HG03342 (cell line): ENCODE measurements around the gene FZR1.
A peak's percentile ranks its signal among the peaks of the same experiment; 100 is the strongest.
"Not testable (repeated sequence)": the region's sequence is repeated elsewhere in the genome, so short reads cannot be mapped to it uniquely, and the experiment has no call there.

Experiments
- ATAC-seq: cut with Tn5 transposase; IDR thresholded peaks from one replicate; pipeline ENCODE4 v1.9.1; 2021; ENCODE audit warnings: mild to moderate bottlenecking, moderate library complexity; ENCODE audit not compliant: unreplicated experiment

FZR1 gene

DNA sequence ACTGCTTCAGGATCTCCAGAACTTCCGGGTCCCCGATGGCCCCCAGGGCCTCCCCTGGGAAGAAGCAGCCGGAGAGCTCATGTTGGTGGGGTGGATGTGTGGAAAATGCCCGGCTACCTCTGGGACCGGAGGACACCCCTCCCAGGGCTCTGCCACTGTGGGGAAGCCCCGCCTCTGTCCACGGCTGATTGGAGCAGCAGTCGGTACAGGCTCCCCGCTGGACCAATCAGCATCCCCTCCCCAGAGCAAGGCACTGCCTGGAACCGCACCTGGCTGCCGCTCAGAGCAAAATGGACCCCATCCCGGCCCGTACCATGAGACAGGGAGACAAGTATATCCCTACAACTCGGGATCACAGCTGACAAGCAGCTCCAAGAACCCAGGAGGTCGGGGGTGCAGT is 12.1 kb upstream of the FZR1 start:
- no peak for ATAC-seq

DNA sequence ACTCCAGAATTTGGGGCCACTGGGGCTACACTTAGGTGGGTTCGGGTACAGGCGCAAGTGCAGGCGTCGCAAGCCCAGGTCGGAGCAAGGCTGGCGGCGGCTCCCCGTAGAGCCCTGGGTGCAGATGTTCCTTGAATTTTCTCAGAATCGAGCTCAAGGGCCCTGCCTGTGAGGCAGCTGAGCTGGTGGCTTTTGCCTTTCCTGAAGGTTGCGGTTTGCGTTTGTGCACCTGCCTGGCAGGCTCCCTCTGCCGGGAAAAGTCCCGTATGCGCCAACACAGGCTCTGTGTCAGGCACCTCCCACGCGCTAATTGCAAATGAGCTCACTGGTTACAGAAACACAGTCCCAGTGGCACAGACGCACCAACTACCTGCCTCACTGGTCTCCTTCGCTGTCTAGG is 11.6 kb upstream of the FZR1 start:
- no peak for ATAC-seq

DNA sequence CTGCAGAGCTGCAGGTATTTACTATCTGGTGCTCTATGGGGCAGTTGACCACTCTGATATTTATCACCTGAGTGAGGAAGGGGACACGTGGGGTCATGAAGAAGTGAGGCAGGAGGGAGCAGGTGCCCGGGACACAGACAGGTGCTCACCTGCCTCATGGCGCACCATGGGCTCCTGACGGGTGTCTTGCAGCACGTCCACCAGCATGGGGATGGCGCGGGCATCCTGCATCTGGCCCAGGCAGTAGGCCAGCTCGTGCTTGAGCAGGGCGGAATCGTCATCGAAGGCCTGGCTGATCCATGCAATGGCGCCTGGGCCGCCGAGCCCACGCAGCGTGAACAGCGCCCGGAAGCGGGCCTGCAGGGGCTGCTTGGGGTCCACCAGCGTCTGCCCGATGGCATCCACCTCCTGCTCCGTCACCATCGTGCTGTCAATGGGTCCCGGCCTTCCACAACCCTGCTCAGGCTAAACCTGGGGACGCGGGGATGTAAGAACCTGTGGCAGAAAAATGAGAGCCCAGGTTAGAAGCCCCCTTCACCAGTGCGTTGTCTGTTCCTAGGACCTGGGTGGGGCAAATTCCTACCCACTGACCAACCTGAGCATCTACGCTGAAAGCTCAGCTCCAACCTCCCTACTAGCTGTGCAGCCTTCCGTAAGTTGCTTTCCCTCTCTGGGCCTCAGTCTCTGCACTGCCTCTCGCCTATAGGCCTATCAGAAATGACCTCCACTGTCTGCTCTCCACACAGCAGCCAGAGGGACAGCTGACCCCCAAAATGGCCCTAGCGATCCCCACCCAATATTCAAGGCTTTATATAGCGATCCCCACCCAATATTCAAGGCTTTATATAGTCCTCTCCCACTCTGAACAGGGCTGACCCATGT is 9.5 kb upstream of the FZR1 start:
- no peak for ATAC-seq

DNA sequence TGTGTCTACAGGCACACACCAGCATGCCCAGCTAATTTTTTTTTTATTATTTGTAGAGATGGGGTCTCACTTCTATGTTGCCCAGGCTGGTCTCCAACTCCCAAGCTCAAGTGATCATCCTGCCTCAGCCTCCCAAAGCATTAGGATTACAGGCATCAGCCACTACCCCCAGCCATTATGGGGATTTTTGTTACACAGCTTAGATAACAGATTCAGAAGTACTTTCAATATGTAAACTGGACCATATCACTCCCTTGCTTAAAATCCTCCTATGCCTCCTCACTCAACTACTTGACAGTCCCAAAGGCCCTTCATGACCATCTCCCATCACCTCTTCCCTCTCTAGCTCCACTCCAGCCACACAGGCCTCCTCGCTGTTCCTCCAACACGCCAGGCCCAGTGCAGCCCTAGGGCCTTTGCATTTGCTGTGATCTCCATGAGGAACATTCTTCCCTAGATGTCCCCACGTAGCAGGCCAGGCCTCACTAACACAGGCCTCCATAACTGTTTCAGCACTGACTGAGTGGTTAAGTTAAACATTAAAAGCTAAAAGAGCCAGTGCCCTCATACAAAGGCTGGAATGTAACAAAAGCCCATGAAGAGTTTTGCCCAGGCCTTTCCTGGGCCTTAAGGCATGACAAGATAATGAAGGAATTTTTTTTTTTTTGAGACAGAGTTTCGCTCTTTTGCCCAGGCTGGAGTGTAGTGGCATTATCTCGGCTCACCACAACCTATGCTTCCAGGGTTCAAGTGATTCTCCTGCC is 8.2 kb upstream of the FZR1 start:
- ATAC-seq = no peak

DNA sequence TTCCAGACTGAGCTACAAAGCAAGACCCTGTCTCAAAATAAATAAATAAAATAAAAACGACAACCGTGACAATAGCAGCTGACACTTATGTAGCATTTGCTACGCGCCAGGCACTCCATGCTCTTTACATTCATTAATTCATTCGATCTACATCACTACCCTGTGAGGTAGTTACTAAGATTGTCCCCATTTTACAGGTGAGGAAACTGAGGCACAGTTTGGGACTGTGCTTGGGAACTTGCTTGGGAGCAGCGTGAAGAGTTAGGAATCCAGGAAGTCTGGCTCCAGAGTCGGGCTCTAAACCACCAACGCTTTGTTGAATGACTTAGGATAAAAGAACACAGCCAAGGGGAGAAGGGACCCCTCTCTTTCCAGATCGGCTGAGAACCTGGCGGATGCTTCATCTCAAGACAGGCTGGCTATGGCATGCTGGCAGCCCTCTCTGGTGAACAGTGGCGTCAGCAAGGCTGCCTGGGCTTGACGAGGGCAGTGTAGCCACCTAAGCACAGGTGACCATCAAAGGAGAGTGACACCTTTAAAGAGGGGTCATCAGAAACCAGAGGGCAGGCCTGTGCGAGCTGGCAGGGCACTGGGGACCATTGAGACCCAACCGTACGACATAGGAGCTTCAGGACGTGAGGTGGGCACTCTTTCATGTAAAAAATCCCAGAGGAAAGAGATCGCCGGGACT is 6.2 kb upstream of the FZR1 start:
- ATAC-seq = no peak

DNA sequence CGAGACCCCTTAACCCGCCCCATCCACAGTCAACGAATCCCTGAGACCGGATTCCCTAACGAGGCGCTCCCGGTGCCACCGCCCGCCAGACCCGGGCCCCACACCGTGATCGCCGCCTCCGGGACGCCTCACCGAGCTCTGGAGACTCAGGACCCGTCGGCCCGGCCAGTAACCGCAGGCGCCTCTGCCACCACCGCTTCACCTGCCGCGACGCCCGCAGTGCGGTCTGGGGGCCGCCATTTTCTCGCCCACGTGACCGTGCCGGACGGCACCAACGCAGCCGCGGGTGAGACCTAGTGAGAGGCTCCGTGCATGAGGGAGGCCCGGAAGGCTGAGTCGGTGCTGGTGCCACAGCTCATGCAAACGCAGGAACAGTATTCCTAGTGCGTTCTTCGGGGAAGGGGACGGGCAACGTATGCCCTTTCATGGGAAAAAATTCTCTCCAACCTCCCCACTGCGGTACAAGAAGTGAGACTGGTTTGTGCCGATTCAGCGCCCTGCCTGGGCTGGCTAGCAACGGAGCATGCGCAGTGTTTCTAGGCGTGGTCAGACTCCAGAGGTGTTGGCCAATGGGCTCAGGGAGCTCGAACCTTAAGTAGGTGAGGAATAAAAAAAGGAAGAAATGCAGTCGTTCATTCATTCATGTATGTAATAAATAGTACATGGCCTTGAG is 5.5 kb upstream of the FZR1 start, which contains the start of gene DOHH:
TSS of gene DOHH (minus strand) at position 246 of the 673 bp plus-strand sequence. CDS start 3,860 bp downstream, outside the sequence.
- peak; percentile 74 for ATAC-seq

DNA sequence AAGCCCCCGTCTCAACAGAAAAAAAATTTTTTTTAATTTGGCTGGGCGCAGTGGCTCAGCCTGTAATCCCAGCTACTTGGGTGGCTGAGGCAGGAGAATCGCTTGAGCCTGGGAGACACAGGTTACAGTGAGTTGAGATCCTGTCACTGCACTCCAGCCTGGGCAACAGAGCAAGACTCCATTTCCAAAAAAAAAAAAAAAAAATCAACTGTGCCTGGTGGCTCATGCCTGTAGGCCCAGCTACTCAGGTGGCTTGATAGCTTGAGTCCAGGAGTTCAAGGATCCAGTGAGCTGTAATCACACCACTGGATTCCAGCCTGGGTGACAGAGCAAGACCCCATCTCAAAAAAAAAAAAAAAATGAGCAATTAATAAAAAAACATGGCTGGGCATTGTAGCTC is 4.3 kb upstream of the FZR1 start:
- ATAC-seq = no peak

DNA sequence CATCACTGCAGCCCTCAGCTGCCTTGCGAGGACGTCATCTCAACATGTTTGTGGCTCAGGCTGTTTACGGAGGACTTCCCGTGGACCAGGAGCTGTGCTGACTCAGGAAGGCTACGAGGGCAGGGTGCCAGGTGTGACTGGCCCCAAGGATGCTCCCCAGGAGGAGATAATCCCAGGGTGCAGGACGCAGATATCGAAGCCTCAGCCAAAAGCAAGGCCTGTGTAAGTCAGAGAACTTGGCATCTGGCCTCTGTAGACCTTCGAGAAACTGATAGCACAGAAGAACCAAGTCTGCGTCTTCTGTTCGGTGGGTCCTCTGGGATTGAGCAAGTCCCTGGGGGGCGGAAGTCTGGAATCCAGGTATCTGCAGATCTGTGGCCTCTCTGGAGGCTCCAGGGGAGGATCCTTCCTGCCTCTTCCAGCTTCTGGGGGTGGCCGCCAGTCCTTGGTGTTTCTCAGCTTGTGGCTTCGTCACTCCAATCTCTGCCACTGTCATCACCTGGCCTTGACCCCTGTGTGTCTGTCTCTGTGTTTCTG is 3.0 kb upstream of the FZR1 start:
- ATAC-seq = no peak

DNA sequence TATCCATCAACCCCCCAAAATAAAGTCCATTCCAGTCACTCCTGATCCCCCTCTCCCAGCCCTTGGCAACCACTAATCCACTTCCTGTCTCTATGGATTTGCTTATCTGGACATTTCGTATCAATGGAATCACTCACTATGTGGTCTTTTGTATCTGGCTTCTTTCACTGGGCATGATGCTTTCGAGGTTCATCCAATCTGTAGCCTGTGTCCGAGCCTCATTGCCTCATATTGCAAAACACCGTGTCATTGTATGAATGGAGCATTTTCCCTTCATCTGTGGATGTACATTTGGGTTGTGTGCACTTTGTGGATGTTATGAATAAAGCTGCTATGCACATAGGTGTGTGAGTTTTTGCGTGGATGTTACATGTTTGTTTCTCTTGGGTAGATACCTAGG is 1.4 kb upstream of the FZR1 start:
- no peak for ATAC-seq

DNA sequence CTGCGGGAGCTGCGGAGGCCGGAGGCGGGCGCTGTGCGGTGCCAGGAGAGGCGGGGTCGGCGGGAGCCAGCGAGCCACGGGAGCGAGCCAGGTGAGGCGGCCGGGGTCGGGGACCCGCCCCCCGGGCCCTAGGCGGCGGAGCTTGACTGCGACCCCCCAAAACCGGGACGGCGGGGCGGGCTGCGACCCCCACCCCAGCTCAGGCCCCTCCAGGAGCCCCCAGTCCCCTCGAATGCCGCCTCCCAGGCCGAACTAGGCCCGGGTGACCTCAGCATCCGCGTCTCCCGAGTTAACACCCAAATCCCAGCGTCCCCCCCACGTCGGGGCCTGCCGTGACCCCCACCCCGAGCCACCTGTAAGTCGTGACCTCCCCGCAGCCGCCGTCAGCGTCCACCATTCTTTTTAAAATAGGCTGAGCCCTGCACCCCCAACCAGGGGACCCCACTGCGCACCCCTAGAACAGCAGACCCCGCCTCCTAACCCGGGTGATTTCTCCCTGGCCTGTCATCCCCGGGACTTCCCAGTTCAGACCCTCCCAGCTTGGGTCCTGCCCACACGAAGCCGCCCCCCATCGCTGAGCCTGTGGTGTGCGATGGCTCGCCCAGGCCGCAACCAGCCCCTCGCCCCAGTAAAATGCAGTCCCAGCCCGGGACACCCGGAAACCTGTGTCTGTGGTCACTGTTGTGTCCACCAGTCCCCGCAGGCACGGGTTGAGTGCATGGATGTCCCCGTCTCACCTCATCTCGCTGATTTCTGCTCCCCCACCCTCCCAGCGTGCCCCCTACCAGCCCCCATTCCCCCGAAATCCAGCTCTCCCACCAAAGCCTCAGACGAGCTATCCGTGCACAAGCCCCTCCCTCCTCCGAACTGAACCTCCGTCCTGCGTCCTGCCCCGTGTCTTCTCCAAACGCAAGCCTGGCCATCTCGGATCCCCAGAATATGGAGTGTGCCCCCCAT is 551 bp downstream of the FZR1 start:
- ATAC-seq = peak; percentile 12

DNA sequence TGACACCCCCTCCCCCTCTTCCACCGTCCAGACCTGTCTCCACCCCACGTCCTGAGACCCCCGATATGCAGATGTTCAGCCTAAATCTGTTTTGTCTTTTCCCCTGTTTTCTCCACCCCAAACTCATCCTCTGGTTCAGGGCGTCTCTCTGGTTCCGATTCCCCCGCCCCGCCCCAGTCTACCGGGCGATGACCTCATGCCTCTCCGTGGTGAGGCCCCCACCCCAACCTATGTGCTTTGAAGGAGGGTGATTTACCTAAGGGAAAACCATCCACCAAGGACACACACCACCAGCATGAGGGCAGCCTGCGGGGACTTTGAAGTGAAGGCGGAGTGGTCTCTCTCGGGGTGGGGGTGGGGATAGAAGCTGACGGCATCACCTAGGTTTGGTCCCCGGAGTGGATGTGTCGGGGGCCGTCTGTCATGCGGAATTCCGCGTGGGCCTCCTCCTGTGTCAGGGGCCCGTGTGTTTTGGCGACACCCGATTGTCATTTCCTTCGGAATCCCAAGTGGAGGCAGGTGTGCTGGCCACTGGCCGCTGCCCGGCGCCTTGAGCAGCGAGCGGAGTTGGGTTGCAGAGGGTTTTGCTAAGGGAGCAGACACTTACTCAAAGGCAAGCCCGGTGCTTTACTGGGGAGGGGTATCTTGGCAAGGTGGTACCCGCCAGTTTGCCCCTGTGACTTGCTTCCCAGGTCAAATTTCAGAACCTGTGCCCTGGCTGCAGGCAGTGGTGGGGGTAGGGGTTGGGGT is 1.4 kb downstream of the FZR1 start:
- no peak for ATAC-seq

DNA sequence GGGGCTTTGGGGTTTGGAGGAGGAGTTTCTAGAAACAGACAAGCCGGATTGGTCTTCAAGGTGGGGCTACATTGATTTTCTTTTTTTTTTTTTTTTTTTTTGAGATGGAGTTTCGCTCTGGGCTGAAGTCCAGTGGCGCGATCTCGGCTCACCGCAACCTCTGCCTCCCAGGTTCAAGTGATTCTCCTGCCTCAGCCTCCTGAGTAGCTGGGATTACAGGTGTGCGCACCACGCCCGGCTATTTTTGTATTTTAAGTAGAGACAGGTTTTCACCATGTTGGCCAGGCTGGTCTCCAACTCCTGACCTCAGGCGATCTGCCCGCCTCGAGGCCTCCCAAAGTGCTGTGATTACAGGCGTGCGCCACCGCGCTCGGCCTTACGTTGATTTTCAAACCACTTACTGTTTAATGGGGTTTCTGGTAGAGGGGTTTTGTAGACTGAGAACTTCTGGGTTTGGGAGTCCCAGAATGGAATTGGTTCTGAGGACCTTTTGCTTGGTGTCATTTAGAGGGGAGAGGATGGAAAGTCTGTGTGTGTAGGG is 2.1 kb downstream of the FZR1 start:
- ATAC-seq = not testable (repeated sequence)

DNA sequence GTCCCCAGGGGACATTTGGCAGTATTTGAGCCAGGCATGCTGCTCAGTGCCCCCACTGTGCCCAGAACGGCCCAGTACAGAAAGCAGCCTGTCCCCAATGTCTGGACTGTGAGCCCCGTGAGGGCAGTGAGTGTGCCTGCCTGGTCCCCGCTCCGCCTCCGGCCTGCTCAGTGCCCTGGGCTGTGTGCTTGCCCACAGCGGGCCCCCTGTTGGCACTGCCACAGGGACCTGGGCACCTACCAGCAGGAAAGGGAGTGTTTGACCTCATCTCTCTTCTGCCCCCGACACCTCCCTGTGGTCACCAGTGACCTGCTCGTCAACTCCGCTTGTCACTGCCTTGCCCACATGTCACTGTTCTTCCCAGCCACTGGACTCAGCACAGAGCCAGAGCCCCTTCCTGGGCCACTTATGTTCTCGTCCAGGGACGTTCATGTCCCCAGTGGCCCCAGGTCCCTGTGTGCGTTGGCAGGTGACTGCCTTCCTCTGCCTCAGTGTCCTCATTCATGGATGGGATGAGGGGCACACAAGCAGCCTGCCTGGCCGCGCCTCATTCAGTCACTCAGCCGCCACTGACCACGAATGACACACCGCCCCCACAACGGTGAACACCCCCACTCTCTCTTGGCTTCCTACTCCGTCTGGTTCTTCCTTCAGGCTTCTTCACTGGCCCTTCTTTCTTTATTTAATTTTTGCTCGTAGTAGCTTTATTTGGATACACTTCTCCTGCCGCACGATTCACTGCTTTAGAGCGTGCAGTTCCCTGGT is 2.8 kb downstream of the FZR1 start:
- ATAC-seq = no peak

DNA sequence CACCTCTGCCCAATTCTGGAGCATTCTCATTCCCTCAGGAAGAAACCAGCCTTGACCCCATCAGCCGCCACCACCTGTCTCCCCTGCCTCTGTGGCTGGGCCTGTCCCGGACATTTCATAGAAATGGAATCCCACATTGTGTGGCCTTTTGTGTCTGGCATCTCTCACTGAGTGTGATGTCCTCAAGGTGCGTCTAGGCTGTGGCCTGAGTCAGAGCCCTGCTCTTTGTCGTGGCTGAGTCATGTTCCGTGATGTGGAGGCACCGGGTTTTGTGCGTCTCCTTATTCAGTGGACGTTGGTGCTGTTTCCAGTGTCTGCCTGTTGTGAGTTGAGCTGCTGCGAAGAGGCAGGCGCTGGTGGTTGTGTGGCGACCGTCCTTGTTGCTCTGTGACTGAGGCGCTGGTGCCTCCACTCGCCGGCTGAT is 3.5 kb downstream of the FZR1 start:
- no peak for ATAC-seq

DNA sequence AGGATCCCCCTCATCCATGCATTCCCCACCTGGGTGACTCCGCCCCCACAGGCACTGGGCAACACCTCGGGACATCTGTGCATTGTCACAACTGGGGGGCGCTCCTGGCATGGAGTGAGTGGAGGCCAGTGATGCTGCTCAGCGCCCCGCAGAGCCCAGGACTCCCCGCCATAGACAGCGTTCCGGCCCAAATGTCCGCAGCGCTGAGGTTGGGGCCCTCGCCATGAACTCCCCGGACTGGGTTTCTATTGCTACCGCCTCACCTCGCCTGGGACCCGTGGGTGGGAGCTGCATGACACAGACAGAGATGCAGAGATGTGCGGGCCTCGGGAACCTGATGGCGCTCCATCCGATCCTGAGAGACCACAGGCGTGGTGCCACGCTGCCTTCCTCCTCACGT is 4.6 kb downstream of the FZR1 start:
- no peak for ATAC-seq

DNA sequence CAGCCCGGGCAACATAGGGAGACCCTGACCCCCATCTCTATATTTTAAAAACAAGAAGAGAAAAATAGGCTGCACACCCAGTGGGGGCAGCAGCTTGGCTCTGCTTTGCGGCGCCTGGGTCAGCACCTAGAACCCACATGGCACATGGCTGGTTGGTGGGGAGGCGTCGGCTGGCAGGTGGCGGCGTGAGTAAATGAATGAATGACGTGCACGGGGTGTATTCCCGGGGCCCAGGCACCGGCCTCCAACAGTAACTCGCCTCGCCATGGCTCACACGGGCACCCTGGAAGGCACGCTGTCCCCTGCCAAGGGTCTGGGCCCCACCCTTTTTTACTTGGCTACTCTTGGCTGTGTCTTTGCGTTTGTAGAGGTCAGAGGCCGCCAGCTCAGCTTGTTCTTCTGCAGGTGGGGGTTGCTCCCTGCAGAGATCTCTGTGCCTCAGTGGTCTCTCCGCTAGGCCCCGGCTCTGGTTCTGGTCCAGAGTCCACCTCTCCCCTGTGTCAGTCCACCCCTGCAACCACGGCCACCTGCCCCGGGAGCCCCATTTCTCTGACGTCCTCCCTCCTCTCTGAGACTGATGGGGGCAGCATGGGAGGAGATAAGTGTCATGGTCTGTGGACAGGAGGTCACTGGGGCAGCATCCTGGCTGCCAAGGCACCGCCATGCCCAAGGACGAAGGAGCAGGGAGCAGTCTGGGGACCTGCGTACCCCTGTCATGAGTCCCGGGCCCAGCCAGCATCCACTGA is 5.6 kb downstream of the FZR1 start:
- no peak for ATAC-seq

DNA sequence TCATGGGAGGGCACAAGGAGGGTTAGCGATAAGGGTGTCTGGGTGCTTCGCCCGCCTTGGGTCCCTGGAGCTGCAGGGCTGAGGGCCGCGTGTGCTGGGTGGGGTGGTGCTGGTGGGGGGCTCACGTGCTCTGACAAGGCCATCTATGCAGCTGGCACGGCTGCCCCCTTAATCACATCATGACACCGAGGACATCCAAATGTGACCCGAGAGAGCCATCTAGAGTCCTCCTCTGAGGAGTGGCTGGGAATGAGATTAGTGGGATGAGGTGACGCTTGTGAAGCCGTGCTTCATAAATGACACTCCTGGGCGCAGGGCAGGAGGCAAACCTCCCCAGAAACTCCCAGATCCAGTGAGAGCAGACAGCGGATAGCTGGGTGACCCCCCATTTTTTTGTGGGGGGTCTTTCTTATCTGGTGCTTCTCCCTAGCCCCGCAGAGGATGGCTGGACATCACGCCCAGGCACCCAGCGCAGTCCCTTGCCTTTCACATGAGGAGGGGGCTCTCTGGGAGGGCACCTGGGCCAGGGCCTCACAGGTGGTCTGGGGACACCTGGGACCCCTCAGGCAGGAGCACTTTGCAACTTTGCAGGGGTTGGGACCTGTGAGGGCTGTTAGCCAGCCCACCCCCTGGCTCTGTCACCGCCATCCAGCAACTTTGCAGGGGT is 6.6 kb downstream of the FZR1 start:
- ATAC-seq = no peak
